Ramos (cell line): ENCODE results near the gene CCDC197.

ENCODE experiments used
- in situ Hi-C: fragments of 300-500 bp; cut with MboI; formaldehyde crosslinking; loops from one replicate; pipeline ENCODE4 v1.14.3; 2022; ENCODE audit warnings: low sequenced_read_pairs; ENCODE audit not compliant: unreplicated experiment

CCDC197 gene

DNA sequence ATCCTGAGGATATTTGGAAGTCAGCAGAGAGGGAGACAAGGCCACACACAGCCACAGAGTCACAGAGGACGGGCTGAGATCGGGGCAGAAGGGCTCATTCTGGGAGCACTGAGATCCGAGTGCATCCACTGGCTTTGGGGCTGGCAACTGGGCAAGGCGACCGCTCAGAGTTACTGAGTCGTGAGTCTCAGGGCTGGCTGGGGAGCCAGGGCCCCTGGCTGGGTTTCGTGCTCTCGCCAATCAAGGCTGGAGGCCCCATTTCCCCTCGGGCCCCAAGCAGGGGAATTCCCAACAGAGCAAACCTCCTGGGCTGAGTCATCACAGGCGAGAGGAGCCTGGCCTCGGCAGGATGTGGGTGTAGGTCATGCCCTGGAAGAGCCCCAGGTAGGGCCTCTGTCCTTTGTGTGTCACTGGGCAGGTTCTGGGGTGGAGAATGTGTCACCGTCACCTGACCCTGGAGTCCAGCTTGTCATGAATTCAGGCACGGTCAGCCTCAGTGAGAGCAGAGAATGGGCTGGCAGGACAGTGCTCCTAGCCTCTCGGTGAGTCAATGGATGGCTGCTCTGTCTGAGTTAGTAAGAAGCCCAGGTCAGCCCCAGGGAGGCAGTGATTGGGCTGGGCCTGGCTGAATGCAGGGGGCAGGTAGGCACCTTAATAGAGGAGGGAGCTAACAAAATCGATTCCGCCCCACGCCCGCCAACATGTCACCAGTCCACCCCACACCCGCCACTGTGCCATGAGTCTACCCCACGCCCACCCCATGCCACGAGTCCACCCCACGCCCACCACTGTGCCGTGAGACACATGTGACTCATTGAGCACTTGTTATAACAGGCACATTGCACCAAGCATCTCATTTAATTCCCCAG lies 37.6 kb upstream of the CCDC197 start:
- in situ Hi-C loops: loop anchor here (25.0 kb wide), 2 partner anchors 1503 to 1703 kb away; no protein-coding TSS in a partner anchor

DNA sequence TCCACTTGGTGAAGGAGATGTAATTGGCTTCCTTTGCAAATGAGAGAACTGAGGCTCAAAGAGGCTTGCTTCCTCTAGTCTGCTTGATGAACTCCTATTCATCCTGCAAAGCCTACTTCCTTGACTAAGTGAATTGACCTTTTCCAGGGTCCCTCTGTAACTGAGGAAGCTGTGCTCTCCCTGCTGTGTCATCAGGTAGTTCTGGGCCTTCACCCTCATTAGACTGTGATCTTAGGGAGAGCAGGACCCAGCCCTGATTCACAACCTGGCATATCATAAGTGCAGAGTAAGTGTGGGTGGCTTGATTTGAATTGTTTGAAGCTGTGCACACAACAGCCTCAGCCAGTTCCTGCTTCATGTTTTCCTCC lies 37.0 kb upstream of the CCDC197 start:
- in situ Hi-C loops: loop anchor here (25.0 kb wide), 2 partner anchors 1502 to 1702 kb away; no protein-coding TSS in a partner anchor

DNA sequence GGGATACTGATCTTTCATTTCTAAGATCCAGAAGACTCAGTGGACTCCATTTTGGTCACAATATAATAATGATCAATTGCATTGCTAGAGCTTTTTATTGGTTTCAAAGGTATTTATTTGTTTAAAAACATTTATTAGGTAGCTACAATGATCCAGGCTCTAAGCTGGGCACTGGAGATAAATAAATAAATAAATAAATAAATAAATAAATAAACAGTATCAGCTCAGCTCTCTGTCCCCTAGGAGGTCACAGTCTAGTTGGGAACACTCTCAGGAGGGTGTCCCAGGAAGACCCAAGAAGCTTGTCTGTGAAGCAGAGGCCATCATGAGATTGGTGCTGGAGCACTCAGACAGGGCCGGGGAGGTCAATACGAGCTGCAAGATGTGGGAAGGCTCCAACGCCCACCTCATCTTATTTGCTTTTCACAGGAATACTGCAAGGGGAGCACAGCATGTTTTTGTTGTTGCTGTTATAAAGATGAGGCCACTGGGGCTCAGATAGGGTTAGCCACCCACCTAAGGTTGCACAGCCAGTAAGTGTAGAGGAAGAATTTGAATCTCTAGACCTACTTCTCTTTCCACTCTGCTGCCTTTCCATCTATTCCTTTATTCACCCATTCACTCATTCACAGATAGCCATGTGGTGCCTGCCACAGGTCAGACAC lies 36.2 kb upstream of the CCDC197 start:
- in situ Hi-C loops: loop anchor here (25.0 kb wide), 2 partner anchors 1501 to 1701 kb away; no protein-coding TSS in a partner anchor

DNA sequence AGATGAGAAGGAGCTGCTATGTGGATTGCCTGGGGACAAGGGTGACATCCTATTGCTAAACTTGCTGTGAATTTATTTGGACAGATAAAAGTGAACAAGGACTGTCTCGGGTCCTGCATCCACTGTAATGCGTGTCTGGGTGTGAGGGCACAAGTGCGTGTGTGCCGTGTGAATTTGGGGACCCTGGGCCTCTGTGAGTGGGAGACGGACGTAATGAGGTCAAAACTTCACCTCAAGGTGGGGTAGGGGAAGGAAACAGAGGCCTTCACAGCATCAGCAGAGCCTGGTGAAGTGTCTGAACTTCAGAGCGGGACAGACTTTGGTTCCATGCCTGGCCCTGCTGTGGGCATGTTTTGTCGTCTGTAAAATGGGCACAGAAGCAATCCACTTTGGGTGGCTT lies 35.5 kb upstream of the CCDC197 start:
- in situ Hi-C loops: loop anchor here (25.0 kb wide), 2 partner anchors 1501 to 1701 kb away; no protein-coding TSS in a partner anchor

DNA sequence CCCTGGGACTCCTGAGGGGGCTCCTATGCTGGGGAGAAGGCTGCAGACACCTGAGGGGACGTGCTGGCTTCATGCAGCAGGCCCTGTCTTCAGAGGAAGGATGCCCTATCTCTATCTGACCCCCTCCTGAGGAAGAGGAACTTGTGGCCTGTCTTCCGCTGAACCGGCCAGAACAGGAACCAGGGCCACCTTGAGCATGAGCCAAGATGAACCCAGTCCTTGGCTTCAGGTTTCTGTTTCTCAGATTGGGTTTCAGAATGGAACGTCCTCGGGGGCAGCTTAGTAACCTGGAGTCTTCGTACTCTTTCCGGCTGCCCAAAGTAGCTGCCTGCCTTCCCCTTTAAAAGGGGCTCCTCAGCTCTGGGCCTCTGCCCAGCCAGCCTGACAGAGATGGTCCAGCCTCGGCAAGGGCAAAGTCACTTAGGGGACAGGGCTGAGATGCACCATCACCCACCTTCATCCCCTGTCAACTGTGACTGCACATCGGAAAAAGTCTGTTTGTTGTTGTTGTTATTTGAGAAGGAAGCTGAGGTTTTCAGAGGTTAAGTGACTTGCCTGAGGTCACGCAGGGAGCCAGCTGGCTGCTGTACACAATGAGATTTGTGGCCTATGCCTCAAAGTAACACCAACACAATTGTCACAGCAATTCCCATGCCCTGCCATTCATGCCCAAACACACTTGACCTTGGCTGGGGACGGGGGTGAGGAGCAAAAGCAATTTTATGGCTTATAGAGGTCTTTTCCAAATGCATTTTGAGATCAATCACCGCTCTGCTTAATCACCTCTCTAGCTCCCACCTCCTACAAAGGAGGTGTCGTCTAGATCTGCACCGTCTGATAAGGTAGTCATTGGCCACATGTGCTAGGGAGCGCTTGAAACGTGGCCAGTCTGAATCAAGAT lies 34.1 kb upstream of the CCDC197 start:
- in situ Hi-C loops: loop anchor here (25.0 kb wide), 2 partner anchors 1499 to 1699 kb away; no protein-coding TSS in a partner anchor

DNA sequence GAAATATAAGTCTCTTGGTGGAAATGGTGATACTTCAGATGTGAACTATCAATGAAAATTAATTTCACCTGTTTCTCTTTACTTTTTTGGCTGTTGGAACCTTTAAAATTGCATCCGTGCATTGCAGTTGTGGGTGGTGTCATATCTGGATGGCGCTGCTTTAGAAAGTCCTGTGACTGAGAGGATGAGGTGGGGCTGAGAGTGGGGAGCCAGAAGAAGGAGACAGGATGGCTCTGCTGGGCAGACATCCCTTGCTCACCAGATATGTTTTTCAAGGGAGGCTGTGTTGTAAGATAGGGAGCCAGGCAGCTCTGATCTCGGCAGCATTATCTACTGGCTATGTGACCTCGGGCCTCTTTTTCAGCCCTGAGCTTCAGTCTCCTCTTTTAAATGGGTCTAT lies 33.4 kb upstream of the CCDC197 start:
- in situ Hi-C loops: loop anchor here (25.0 kb wide), 2 partner anchors 1499 to 1699 kb away; no protein-coding TSS in a partner anchor

DNA sequence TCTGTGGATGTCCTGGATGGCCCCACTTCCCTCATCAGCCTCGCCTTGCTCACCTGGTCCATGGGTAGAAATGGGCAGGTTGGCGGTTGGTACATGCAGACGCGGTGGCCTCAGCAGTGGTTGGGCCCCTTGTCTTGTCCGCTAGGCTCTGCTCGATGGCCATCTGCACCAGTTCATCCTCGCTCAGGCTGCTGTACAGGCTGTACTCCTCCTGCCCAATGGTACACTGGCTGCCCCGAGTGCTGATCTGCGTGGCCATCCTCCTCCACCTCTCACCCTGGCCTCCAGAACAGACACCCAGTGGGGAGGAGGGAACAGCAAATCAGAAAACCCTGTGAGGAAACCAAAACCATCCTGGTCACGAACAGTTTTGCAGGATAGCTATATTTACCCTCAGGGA lies 32.8 kb upstream of the CCDC197 start:
- in situ Hi-C loops: loop anchor here (25.0 kb wide), 2 partner anchors 1498 to 1698 kb away; no protein-coding TSS in a partner anchor

DNA sequence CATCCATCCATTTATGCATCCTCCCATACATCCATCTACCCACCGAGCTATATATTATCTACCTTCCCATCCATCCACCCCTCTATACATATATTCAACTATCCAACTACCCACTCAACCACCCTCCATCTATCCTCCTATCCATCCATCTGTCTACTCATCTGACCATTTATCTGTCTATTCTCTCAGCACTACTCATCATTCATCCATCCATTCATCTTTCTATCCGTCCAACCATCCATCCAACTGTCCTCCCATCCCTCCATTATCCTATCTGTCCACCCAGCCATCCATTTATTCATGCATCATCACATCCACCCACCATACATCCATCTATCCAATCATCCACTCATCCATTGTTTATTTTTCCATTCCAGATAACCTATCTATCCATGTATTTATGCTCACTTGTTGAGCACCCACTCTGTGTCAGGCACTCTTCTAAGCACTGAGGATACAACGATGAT lies 32.2 kb upstream of the CCDC197 start:
- in situ Hi-C loops: loop anchor here (25.0 kb wide), 2 partner anchors 1497 to 1697 kb away; no protein-coding TSS in a partner anchor

DNA sequence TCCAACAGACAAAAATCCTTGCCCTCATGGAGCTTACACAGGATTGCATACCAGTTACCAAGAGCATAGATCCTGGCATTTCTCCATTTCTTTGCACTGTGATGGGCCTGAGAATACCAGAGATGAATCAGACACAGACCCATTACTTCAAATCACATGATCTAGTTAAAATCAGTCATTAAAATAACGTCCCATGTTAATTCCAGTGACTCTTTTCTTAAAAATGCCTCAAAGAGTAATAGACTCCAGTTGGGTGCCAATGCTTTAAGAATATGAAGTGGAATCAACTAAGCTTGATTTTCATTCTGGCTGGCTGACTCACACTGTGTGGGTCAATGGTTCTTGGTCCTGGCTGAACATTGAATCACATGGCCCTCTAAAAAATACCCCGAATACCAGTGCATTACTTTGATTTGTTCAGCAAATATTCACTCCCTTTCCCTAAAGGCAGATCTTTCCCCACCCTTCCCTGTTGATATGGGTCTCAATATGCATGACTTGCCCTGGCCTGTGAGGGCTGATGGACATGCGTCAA lies 31.7 kb upstream of the CCDC197 start:
- in situ Hi-C loops: loop anchor here (25.0 kb wide), 2 partner anchors 1497 to 1697 kb away; no protein-coding TSS in a partner anchor

DNA sequence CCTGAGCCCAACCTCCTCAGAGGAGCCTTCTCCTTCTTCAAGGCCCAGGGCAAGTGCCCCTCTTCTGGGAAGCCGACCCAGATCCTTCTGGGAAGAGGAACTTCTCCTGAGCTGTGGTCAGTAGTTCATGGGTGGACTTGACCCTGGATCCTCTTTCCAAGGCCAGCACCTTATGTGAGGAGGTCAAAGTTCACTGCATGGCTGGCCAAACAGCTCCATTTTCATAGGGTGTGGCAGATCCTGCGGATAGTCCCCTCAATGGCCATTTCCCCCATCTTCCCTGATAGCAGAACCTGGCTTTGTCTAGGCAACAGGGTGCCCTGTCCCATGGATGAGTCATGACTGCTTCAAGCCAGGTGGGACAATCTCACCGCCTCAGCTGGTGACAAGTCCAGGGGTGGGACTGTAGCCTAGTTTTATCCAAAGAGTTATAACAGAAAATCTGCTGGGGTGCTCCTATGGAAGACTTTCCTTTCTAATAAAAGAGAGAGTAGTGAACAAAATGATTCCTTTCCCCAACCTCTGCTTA lies 31.1 kb upstream of the CCDC197 start:
- in situ Hi-C loops: loop anchor here (25.0 kb wide), 2 partner anchors 1496 to 1696 kb away; no protein-coding TSS in a partner anchor

DNA sequence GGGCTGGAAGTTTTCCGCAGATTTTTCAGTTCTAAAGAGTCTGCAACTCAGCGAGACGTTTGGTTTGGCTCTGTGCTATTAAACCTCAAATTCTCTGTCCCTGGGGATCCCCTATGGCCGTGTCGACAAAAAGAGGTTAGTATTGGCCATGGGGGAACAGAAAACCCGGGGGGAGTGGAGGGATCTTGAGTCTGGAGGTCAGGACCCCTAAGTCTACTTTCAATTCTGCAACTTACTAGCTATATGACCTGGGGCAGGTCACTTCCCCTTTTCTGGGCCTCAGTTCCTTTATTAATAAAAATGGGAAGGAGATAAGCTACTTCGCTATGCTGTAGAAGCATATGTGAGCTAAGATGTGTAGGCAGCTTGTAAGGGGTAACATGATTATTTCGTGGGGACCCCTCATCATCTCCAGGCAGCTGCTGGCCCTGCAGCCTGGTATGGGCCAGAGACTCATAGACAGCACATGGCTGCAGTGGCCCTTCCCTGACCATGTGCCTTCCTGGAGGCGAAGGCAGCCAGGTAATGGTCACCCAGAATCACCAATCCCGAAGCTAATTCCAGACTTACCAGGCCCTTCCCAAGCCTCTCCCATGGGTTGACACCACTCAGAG lies 29.4 kb upstream of the CCDC197 start:
- in situ Hi-C loops: loop anchor here (25.0 kb wide), 2 partner anchors 1495 to 1695 kb away; no protein-coding TSS in a partner anchor

DNA sequence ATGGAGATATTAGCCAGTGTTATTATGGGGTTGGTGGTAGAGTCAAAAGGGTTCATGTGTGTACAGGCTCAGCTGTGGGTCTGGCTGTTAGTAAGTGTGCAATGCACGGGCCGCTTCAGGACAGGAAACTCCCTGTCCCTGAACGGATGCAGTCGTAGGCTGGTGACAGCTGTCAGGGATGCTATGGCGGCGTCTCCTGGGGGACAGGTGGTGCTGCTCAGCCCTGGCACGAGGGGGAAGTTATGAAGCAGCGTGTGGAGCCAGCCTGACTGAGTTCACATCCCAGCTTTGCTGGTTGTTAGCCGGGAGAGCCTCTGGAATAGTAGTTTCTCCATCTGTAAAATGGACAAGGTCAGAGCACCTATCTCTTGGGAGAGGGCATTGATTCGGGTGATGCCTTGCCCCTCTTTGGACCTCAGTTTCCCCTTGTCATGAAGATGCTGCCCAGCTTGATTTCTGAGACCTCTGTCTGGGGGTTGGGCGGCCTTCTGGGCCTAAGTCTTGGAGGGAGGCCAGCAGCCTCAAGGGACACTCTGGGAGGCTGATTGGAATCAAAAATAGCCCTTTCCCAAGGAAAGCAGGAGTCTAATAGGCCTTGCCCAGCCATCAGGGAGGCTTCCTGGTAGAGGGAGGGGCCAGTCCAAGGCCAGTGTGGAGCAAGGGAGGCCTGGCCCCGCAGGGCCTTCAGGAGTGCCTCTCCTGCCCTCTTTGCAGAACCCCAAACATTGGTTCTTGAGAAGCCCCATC lies 27.8 kb upstream of the CCDC197 start:
- in situ Hi-C loops: loop anchor here (25.0 kb wide), 2 partner anchors 1493 to 1693 kb away; no protein-coding TSS in a partner anchor

DNA sequence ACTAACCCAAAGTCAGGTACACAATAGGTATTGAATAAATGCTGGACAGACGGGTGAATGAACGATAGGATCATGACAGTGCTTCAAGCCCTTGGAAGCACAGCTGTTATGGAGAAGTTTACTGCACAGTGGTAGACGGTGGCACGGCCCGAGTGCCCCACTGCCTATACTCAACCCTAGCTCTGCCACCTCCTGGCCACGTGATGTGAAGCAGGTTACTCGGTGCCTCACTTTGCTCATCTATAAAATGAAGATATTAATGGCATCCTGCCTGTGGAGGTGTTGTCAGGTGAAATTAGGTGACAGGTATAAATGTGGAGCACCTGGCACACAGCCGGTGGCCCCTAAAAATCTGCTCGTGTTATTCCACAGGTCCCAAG lies 26.5 kb upstream of the CCDC197 start:
- in situ Hi-C loops: loop anchor here (25.0 kb wide), 2 partner anchors 1492 to 1692 kb away; no protein-coding TSS in a partner anchor

DNA sequence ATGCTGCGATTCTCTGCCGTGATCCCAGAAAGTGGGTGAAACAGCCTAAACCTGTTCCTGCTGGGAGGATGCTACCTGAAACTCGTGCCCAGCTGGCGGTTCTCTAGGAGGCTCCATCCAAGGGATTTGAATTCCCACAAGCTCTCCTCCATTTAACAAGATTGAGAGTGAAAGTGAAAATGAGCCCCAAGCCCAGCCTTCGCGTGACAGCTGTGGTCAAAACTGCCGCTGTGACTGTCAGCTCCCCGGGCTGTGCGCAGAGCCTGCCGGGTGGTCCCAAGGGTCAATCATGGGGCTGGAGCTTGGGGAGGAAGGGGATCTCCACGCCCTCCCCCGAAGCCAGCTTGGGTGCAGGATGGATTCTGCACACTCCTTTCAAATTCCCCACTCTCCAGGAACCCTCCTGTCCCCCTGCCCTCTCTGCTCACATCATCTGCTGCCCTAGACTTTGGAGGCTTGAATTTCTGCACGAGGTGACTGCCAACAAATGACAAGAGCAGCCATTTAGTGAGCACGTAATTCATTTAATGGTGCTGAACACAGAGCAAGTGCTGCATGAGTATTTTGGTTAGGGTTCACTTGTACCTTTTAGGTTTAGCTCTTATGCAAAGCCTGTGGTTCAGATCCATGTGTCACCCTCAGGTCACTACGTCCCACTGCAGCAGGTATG lies 26.0 kb upstream of the CCDC197 start:
- in situ Hi-C loops: loop anchor here (25.0 kb wide), 2 partner anchors 1491 to 1691 kb away; no protein-coding TSS in a partner anchor

DNA sequence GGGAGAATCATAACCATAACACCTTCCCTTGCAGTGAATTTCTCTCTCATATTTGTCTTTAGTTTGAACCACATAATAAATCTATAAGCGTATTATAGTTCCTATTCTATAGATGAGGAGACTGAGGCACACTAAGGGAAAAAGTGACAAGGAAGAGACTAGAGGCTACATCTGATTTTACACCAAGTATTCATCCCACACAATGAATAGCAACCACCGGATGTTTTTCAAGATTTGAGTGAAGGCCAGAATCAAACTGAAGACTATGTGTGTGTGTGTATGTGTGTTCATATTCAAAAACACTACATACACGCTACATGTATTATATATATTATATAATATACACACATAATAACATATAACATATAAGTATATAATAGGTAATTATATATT lies 25.5 kb upstream of the CCDC197 start:
- in situ Hi-C loops: loop anchor here (25.0 kb wide), 2 partner anchors 1491 to 1691 kb away; no protein-coding TSS in a partner anchor

DNA sequence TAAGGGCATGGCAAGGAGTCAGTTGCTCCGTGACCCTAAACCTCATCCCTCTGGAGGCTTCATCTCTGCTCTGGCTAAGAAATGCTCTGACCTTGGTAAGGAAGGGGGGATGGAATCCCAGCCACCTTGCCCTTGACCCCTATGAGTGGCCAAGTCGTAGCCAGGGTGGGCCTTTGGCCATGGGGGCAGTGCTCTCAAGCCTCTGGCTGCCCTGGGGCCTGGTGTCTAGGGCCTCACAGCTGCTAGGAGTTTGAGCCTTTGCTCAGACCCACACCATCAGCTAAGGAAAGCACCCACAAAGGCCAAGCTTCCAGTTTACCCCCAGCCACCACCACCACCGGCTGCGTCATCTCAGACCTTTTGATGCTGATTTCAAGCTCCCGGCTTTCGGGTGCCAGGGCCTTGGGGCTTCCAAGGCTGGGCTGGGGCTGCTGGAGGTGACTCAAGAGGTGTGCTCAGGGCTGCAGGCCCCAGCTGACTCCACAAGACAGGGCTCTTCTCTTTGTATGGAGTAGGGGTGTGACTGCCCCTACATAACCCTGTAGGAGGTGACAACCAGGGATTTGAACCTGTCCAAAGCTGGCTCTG lies 24.4 kb upstream of the CCDC197 start:
- in situ Hi-C loops: loop anchor here (25.0 kb wide), 2 partner anchors 1490 to 1690 kb away; no protein-coding TSS in a partner anchor

DNA sequence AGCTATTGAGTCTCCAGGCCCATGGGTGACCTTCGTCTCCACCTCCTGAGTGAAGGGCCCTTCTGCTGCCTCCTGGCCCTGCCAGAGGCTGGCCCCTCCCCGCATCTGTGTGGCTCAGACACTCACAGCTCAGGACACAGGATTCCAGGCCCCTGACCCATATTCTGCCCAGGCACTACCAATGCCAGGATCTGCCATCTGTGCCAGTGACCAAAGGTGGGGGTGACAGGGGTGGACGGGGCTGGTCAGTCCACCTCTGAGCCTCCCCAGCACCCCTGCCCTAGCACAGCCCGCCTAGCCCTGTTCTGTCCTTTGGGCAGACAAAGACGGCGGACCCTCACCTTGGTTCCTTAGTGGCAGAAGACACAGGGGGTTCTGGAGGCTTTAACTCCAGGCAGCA lies 23.5 kb upstream of the CCDC197 start:
- in situ Hi-C loops: loop anchor here (25.0 kb wide), 2 partner anchors 1489 to 1689 kb away; no protein-coding TSS in a partner anchor
